Endothelial cell of umbilical vein (primary cell): ENCODE results near the gene CALCOCO1. TPM values are rescaled to one million over a fixed set of nuclear protein-coding genes. Genes with fewer than 3 reads are reported as not detected.
"Not testable (repeated sequence)": the region's sequence is repeated elsewhere in the genome, so short reads cannot be mapped to it uniquely, and the experiment has no call there.

ENCODE experiments used
- BruUV-seq: library from RNA; stranded (reverse); fragments of 400-500 nt; replicated peaks from 2 replicates; lab custom pipeline; 2021; lab: Mats Ljungman, UMichigan
- CTCF ChIA-PET: fragments of 300-600, 350-600 bp; sonication (Branson Sonifier 250); formaldehyde crosslinking; loops from one replicate; lab custom pipeline; 2021; ENCODE audit warnings: antibody characterized with exemption, inconsistent platforms; lab: Charles Lee
- POLR2A ChIA-PET: fragments of 300-600, 350-600 bp; sonication (Branson Sonifier 250); formaldehyde crosslinking; loops from one replicate; lab custom pipeline; 2021; ENCODE audit warnings: antibody characterized with exemption, inconsistent platforms; lab: Charles Lee
- DNase-seq: peaks from one replicate; pipeline ENCODE4 v3.0.0-alpha.2; 2011; ENCODE audit warnings: low read depth, low spot score
- FAIRE-seq: peaks from 2 replicates; lab custom pipeline; 2011; peaks lifted over from hg19 to GRCh38; lab: Jason Lieb, UNC
- H2AFZ ChIP-seq: 2 replicates; pipeline ENCODE4 v1.6.0; 2012; ENCODE audit warnings: low read depth, low read length, control low read depth, inconsistent platforms
- H3K27ac ChIP-seq: 2 replicates; pipeline ENCODE4 v1.5.1; 2011; ENCODE audit warnings: low read depth, mild to moderate bottlenecking, control low read depth, low read length, moderate library complexity; ENCODE audit not compliant: insufficient read depth
- H3K27me3 ChIP-seq, 2 experiments: 2 replicates each; pipeline versions ENCODE4 v1.6.0 to v1.6.1; 2011; ENCODE audit warnings: low read length in 2 of 2, mixed read lengths in 1 of 2; ENCODE audit not compliant: control insufficient read depth in 2 of 2, insufficient read depth in 2 of 2
- H3K36me3 ChIP-seq, 2 experiments: 2 replicates in 1 of 2; 3 replicates in 1 of 2; pipeline ENCODE4 v1.5.1; 2011; ENCODE audit warnings: low read length in 2 of 2, mild to moderate bottlenecking in 1 of 2, moderate library complexity in 1 of 2; ENCODE audit not compliant: control insufficient read depth in 2 of 2, insufficient read depth in 2 of 2; ENCODE audit errors: extremely low read depth in 1 of 2
- H3K4me1 ChIP-seq: 3 replicates; pipeline ENCODE4 v1.5.1; 2011; ENCODE audit warnings: mild to moderate bottlenecking, low read length; ENCODE audit not compliant: control insufficient read depth, insufficient read depth; ENCODE audit errors: extremely low read depth
- H3K4me2 ChIP-seq: 2 replicates; pipeline ENCODE4 v1.6.1; 2011; ENCODE audit warnings: low read length, control low read depth, mixed read lengths; ENCODE audit not compliant: insufficient read depth
- H3K4me3 ChIP-seq, 3 experiments: fragments of 200-600 bp in 1 of 3; sonication (generic), shearing (Covaris generic) in 1 of 3; replicated peaks in 1 of 3; 2 replicates each; pipeline ENCODE4 v1.5.1; 2011 to 2016; ENCODE audit warnings: control low read depth in 3 of 3, low read length in 3 of 3, mild to moderate bottlenecking in 2 of 3, inconsistent platforms in 1 of 3, low read depth in 1 of 3, moderate library complexity in 1 of 3; ENCODE audit not compliant: insufficient read depth in 1 of 3
- H3K79me2 ChIP-seq: 2 replicates; pipeline ENCODE4 v1.6.0; 2012; ENCODE audit warnings: low read length, inconsistent platforms; ENCODE audit not compliant: control insufficient read depth, insufficient read depth
- H3K9ac ChIP-seq: replicated peaks from 2 replicates; pipeline ENCODE3; 2011; ENCODE audit warnings: low read length, control low read depth; ENCODE audit not compliant: insufficient read depth; ENCODE audit errors: extremely low read depth
- H3K9me1 ChIP-seq: replicated peaks from 3 replicates; pipeline ENCODE4 v1.6.0; 2011; ENCODE audit warnings: mild to moderate bottlenecking, low read length; ENCODE audit not compliant: control insufficient read depth, insufficient read depth; ENCODE audit errors: extremely low read depth
- H3K9me3 ChIP-seq: replicated peaks from 2 replicates; pipeline ENCODE4 v1.5.1; 2012; ENCODE audit warnings: low read length, inconsistent platforms; ENCODE audit not compliant: control insufficient read depth, insufficient read depth
- H4K20me1 ChIP-seq: replicated peaks from 2 replicates; pipeline ENCODE3; 2011; ENCODE audit warnings: mild to moderate bottlenecking, low read length; ENCODE audit not compliant: control insufficient read depth, insufficient read depth; ENCODE audit errors: extremely low read depth
- CTCF ChIP-seq, 2 donors: IDR thresholded peaks; 1 replicate in 1 of 2; 2 replicates in 1 of 2; pipeline ENCODE4 v1.5.1; 2011; ENCODE audit warnings: low read length in 2 of 2, mild to moderate bottlenecking in 2 of 2, moderate library complexity in 2 of 2, control low read depth in 1 of 2, inconsistent platforms in 1 of 2, low read depth in 1 of 2; ENCODE audit not compliant: insufficient read depth in 1 of 2; ENCODE audit errors: extremely low read depth in 1 of 2
- JUN ChIP-seq: IDR thresholded peaks from 2 replicates; pipeline ENCODE4 v1.6.1; 2011; ENCODE audit warnings: borderline replicate concordance, low read depth; ENCODE audit not compliant: insufficient read length, insufficient read depth
- MAX ChIP-seq: IDR thresholded peaks from 2 replicates; pipeline ENCODE4 v1.6.1; 2011; ENCODE audit not compliant: insufficient read depth, insufficient read length
- dilution Hi-C: fragments of 300-500 bp; cut with MboI; formaldehyde crosslinking; loops from one replicate; pipeline ENCODE4 v1.15.0; 2019; ENCODE audit warnings: low sequenced_read_pairs; ENCODE audit not compliant: extremely low pct_ligation_motif_present
- intact Hi-C: fragments of 100-400 bp; cut with micrococcal nuclease; formaldehyde crosslinking; loops from one replicate; pipeline ENCODE4 v1.10.0; 2022
- polyA plus RNA-seq, 4 experiments: library from polyadenylated mRNA; depleted of rRNA in 3 of 4; stranded (reverse) in 3 of 4; unstranded in 1 of 4; fragments of >200 nt; gene quantifications; 2 replicates each; pipeline versions ENCODE4 v1.2.1 to v1.2.3, GENCODE V29; 2011 to 2012; ENCODE audit warnings: missing spikeins in 1 of 4
- total RNA-seq: library from RNA; stranded (reverse); gene quantifications from 2 replicates; pipeline ENCODE4 v1.2.3, GENCODE V29; 2021

CALCOCO1 gene
- total and polyA plus RNA-seq, 2 donors (not counting 3 experiments of a cell fraction or from before 2014, with no cell fraction given): 70.9 to 135 TPM

GRCh38 chr12:53762793-53763192, 35.5 kb upstream of the CALCOCO1 start:
- dilution Hi-C loops, H3K79me2 ChIP-seq, intact Hi-C loops, H3K9me3 ChIP-seq, H3K4me3 ChIP-seq, DNase-seq, BruUV-seq, H3K27ac ChIP-seq, FAIRE-seq, H4K20me1 ChIP-seq, POLR2A ChIA-PET, H3K9me1 ChIP-seq, H3K4me1 ChIP-seq, H3K4me2 ChIP-seq, H3K36me3 ChIP-seq, H3K9ac ChIP-seq, H2AFZ ChIP-seq: not testable (repeated sequence)
- CTCF ChIA-PET: interaction anchor here (1.3 kb wide), 1 partner anchor 16 kb away, joined by 4 read pairs; no protein-coding TSS in a partner anchor
- peaks cover 37 to 57% of the 10 kb centered on the region in 2 experiments for H3K27me3 ChIP-seq

GRCh38 chr12:53761306-53761705, 34.1 kb upstream of the CALCOCO1 start:
- no peak overlapping the region for H3K27ac ChIP-seq
- intact Hi-C loops (no loop called here), dilution Hi-C loops (no loop called here)
- H3K27me3 ChIP-seq: peaks cover 37 to 49% of the 10 kb centered on the region in 2 experiments
- BruUV-seq: no TSS peak
- no peaks in the 10 kb centered on the region for H3K9me1 ChIP-seq
- peaks cover 3% of the 10 kb centered on the region for H3K4me1 ChIP-seq
- no peak overlapping the region for H2AFZ ChIP-seq
- FAIRE-seq (no peak), DNase-seq (no peak)
- no peak overlapping the region for H3K4me3 ChIP-seq
- POLR2A ChIA-PET: no interaction called here
- H3K36me3 ChIP-seq: no peaks in the 10 kb centered on the region
- H3K79me2 ChIP-seq: no peaks in the 10 kb centered on the region
- CTCF ChIA-PET: interaction anchor here (1.0 to 1.3 kb wide), 2 partner anchors 15 to 18 kb away, joined by 3 to 4 read pairs; no protein-coding TSS in a partner anchor
- no peak overlapping the region for H3K9ac ChIP-seq
- no peaks in the 10 kb centered on the region for H3K9me3 ChIP-seq
- no peak overlapping the region for H3K4me2 ChIP-seq
- TF ChIP-seq MAX (no peak), JUN (no peak), CTCF (IDR thresholded peaks at IDR 0.05; ENCODE audit: extremely low read depth in 1 of 2, insufficient read depth in 1 of 2, low read depth in 1 of 2, low read length in 2 of 2) (no peak)
- no peaks in the 10 kb centered on the region for H4K20me1 ChIP-seq
